ENCODE data around the gene MRPL37. TPM values are rescaled to one million over a fixed set of nuclear protein-coding genes. Genes with fewer than 3 reads are reported as not detected.
A peak's percentile ranks its signal among the peaks of the same experiment; 100 is the strongest.
"Not testable (repeated sequence)": the region's sequence is repeated elsewhere in the genome, so short reads cannot be mapped to it uniquely, and the experiment has no call there.

The MRPL37 gene
- total RNA-seq, 2 experiments from 2014 or later: 206 to 216 TPM

GRCh38 chr1:54188291-54188690, 11.7 kb upstream of the MRPL37 start:
- Mint-ChIP-seq H3K4me3 (no peak overlapping the region), H3K4me1 (no peaks in the 10 kb centered on the region), H3K36me3 (peaks cover 24% of the 10 kb centered on the region), H3K9me3 (no peaks in the 10 kb centered on the region), H3K27ac (no peak overlapping the region), H3K27me3 (no peaks in the 10 kb centered on the region)
- DNase-seq: no peak

- H3K4me3 Mint-ChIP-seq: no peak overlapping the region
- DNase-seq: no peak
- H3K4me1 Mint-ChIP-seq: no peaks in the 10 kb centered on the region
- peaks cover 28% of the 10 kb centered on the region for H3K36me3 Mint-ChIP-seq
- H3K9me3 Mint-ChIP-seq: no peaks in the 10 kb centered on the region
- no peak overlapping the region for H3K27ac Mint-ChIP-seq
- H3K27me3 Mint-ChIP-seq: no peaks in the 10 kb centered on the region
Measured at GRCh38 chr1:54190526-54190925, 9.4 kb upstream of the MRPL37 start.

- no peaks in the 10 kb centered on the region for H3K4me1 Mint-ChIP-seq
- H3K27me3 Mint-ChIP-seq: no peaks in the 10 kb centered on the region
- H3K9me3 Mint-ChIP-seq: no peaks in the 10 kb centered on the region
- no peak overlapping the region for H3K27ac Mint-ChIP-seq
- H3K4me3 Mint-ChIP-seq: no peak overlapping the region
- DNase-seq: no peak
- peaks cover 19% of the 10 kb centered on the region for H3K36me3 Mint-ChIP-seq
Measured at GRCh38 chr1:54191525-54191924, 8.4 kb upstream of the MRPL37 start.

- Mint-ChIP-seq H3K4me1 (no peaks in the 10 kb centered on the region), H3K27me3 (no peaks in the 10 kb centered on the region), H3K4me3 (no peak overlapping the region), H3K27ac (no peak overlapping the region), H3K36me3 (peaks cover 12% of the 10 kb centered on the region), H3K9me3 (no peaks in the 10 kb centered on the region)
- no peak for DNase-seq
Measured at GRCh38 chr1:54193453-54193852, 6.5 kb upstream of the MRPL37 start.

GRCh38 chr1:54199151-54199764, 709 bp upstream of the MRPL37 start:
- Mint-ChIP-seq H3K27me3 (no peaks in the 10 kb centered on the region), H3K27ac (peak overlapping the region; percentile 86), H3K9me3 (no peaks in the 10 kb centered on the region), H3K36me3 (peaks cover 17% of the 10 kb centered on the region), H3K4me3 (peak overlapping the region; percentile 88), H3K4me1 (peaks cover 31% of the 10 kb centered on the region)
- DNase-seq: no peak

- peak overlapping the region; percentile 88 for H3K4me3 Mint-ChIP-seq
- peak overlapping the region; percentile 86 for H3K27ac Mint-ChIP-seq
- H3K36me3 Mint-ChIP-seq: peaks cover 19% of the 10 kb centered on the region
- no peak for DNase-seq
- no peaks in the 10 kb centered on the region for H3K9me3 Mint-ChIP-seq
- no peaks in the 10 kb centered on the region for H3K27me3 Mint-ChIP-seq
- peaks cover 35% of the 10 kb centered on the region for H3K4me1 Mint-ChIP-seq
Measured at GRCh38 chr1:54200519-54200997, 591 bp downstream of the MRPL37 start.

GRCh38 chr1:54204199-54204598, 4.2 kb downstream of the MRPL37 start:
- H3K36me3 Mint-ChIP-seq: peaks cover 42% of the 10 kb centered on the region

GRCh38 chr1:54207287-54207686, 7.3 kb downstream of the MRPL37 start:
- H3K4me3 Mint-ChIP-seq: no peak overlapping the region
- H3K27me3 Mint-ChIP-seq: no peaks in the 10 kb centered on the region
- H3K36me3 Mint-ChIP-seq: peaks cover 47% of the 10 kb centered on the region
- peak overlapping the region; percentile 10 for H3K27ac Mint-ChIP-seq
- H3K4me1 Mint-ChIP-seq: peaks cover 17% of the 10 kb centered on the region
- no peaks in the 10 kb centered on the region for H3K9me3 Mint-ChIP-seq
- DNase-seq: no peak

More at GRCh38 chr1:54204199-54204598, 4.2 kb downstream of the MRPL37 start:
- no peak for DNase-seq
- Mint-ChIP-seq H3K27me3 (no peaks in the 10 kb centered on the region), H3K4me3 (no peak overlapping the region), H3K4me1 (peaks cover 35% of the 10 kb centered on the region), H3K9me3 (no peaks in the 10 kb centered on the region), H3K27ac (no peak overlapping the region)

GRCh38 chr1:54207896-54208295, 7.9 kb downstream of the MRPL37 start:
- not testable (repeated sequence) for DNase-seq, H3K4me3 Mint-ChIP-seq, H3K9me3 Mint-ChIP-seq, H3K27ac Mint-ChIP-seq, H3K27me3 Mint-ChIP-seq
- peaks cover 12% of the 10 kb centered on the region for H3K4me1 Mint-ChIP-seq
- H3K36me3 Mint-ChIP-seq: peaks cover 45% of the 10 kb centered on the region

GRCh38 chr1:54212872-54213271, 12.9 kb downstream of the MRPL37 start:
- H3K36me3 Mint-ChIP-seq: peaks cover 42% of the 10 kb centered on the region
- peaks cover 5% of the 10 kb centered on the region for H3K4me1 Mint-ChIP-seq
- H3K9me3 Mint-ChIP-seq: no peaks in the 10 kb centered on the region
- H3K4me3 Mint-ChIP-seq: no peak overlapping the region
- no peak for DNase-seq
- H3K27me3 Mint-ChIP-seq: no peaks in the 10 kb centered on the region
- H3K27ac Mint-ChIP-seq: no peak overlapping the region

GRCh38 chr1:54215523-54215922, 15.6 kb downstream of the MRPL37 start:
- Mint-ChIP-seq H3K9me3 (no peaks in the 10 kb centered on the region), H3K27ac (no peak overlapping the region), H3K27me3 (no peaks in the 10 kb centered on the region), H3K4me3 (no peak overlapping the region), H3K4me1 (peaks cover 5% of the 10 kb centered on the region), H3K36me3 (peaks cover 35% of the 10 kb centered on the region)
- DNase-seq: no peak

GRCh38 chr1:54218883-54219687, 19.1 kb downstream of the MRPL37 start:
- Mint-ChIP-seq H3K4me3 (no peak overlapping the region), H3K9me3 (no peaks in the 10 kb centered on the region), H3K27ac (peak overlapping the region; percentile 73), H3K36me3 (peaks cover 20% of the 10 kb centered on the region), H3K4me1 (peaks cover 7% of the 10 kb centered on the region), H3K27me3 (no peaks in the 10 kb centered on the region)
- no peak for DNase-seq

- peaks cover 20% of the 10 kb centered on the region for H3K36me3 Mint-ChIP-seq
- peak overlapping the region; percentile 64 for H3K27ac Mint-ChIP-seq
- no peak for DNase-seq
- H3K4me1 Mint-ChIP-seq: peaks cover 7% of the 10 kb centered on the region
- H3K4me3 Mint-ChIP-seq: no peak overlapping the region
- H3K27me3 Mint-ChIP-seq: no peaks in the 10 kb centered on the region
- no peaks in the 10 kb centered on the region for H3K9me3 Mint-ChIP-seq
Measured at GRCh38 chr1:54219688-54220003, 19.7 kb downstream of the MRPL37 start.

- Mint-ChIP-seq H3K27ac (peak overlapping the region; percentile 64), H3K27me3 (no peaks in the 10 kb centered on the region), H3K9me3 (no peaks in the 10 kb centered on the region), H3K4me1 (peaks cover 7% of the 10 kb centered on the region), H3K36me3 (peaks cover 20% of the 10 kb centered on the region), H3K4me3 (no peak overlapping the region)
- DNase-seq: no peak
Measured at GRCh38 chr1:54220004-54220811, 20.2 kb downstream of the MRPL37 start.

Data from activated naive CD8-positive, alpha-beta T cell treated with anti-CD3 and anti-CD28 coated beads for 36 hours (primary cell).